HepG2 (cell line): ENCODE results near the gene METTL23. TPM values are rescaled to one million over a fixed set of nuclear protein-coding genes. Genes with fewer than 3 reads are reported as not detected.

Experiments
- AKAP8 ChIP-seq: sonication (generic); formaldehyde crosslinking; IDR thresholded peaks from 2 replicates; pipeline ENCODE4 v1.5.1; 2020; ENCODE audit warnings: mild to moderate bottlenecking, missing genetic modification reagents
- BORCS8-MEF2B ChIP-seq: sonication (generic); formaldehyde crosslinking; IDR thresholded peaks from 2 replicates; pipeline ENCODE4 v1.8.0; 2022; ENCODE audit warnings: mild to moderate bottlenecking, missing genetic modification reagents
- CENPX ChIP-seq: sonication (generic); formaldehyde crosslinking; IDR thresholded peaks from 2 replicates; pipeline ENCODE4 v1.9.0; 2021; ENCODE audit warnings: mild to moderate bottlenecking, missing genetic modification reagents, moderate library complexity
- CREM ChIP-seq, 2 experiments: sonication (generic) in 1 of 2; formaldehyde crosslinking in 1 of 2; IDR thresholded peaks; 2 replicates each; pipeline versions ENCODE4 v1.4.0 to v1.6.1; 2016 to 2020; ENCODE audit warnings: antibody characterized with exemption in 1 of 2, mild to moderate bottlenecking in 1 of 2, missing genetic modification reagents in 1 of 2
- ELF4 ChIP-seq: sonication (generic); formaldehyde crosslinking; IDR thresholded peaks from 2 replicates; pipeline ENCODE4 v1.5.0; 2020; ENCODE audit warnings: missing genetic modification reagents, mild to moderate bottlenecking, moderate library complexity, borderline replicate concordance
- KLF11 ChIP-seq: IDR thresholded peaks from 2 replicates; pipeline ENCODE4 v1.6.1; 2016; ENCODE audit warnings: missing compliant biosample characterization
- KLF15 ChIP-seq: sonication (generic); formaldehyde crosslinking; IDR thresholded peaks from 2 replicates; pipeline ENCODE4 v1.8.1; 2023; ENCODE audit warnings: borderline replicate concordance, mild to moderate bottlenecking, inconsistent platforms, missing genetic modification reagents, mixed read lengths
- MIER2 ChIP-seq: IDR thresholded peaks from 2 replicates; pipeline ENCODE4 v1.6.1; 2016; ENCODE audit warnings: missing biosample characterization, missing genetic modification reagents
- MTA3 ChIP-seq: sonication (generic); formaldehyde crosslinking; IDR thresholded peaks from 2 replicates; pipeline ENCODE4 v1.4.0; 2020; ENCODE audit warnings: missing genetic modification reagents
- NFATC3 ChIP-seq: sonication (generic); formaldehyde crosslinking; IDR thresholded peaks from 2 replicates; pipeline ENCODE4 v1.5.1; 2020; ENCODE audit warnings: mild to moderate bottlenecking, missing genetic modification reagents
- NR2F6 ChIP-seq, 2 experiments: IDR thresholded peaks; 2 replicates each; pipeline ENCODE4 v1.6.1; 2016; ENCODE audit warnings: antibody characterized with exemption in 1 of 2, mild to moderate bottlenecking in 1 of 2
- RFX5 ChIP-seq: IDR thresholded peaks from 2 replicates; pipeline ENCODE4 v1.6.1; 2011; ENCODE audit warnings: low read depth, low read length, improper control_type of control experiment
- SIN3A ChIP-seq: IDR thresholded peaks from 2 replicates; pipeline ENCODE4 v1.6.1; 2011; ENCODE audit warnings: low read depth, mild to moderate bottlenecking, control low read depth, low read length, borderline replicate concordance
- SMARCE1 ChIP-seq: fragments of 450-650 bp; IDR thresholded peaks from 2 replicates; pipeline ENCODE4 v1.6.1; 2017; ENCODE audit warnings: borderline replicate concordance
- TFE3 ChIP-seq: IDR thresholded peaks from 2 replicates; pipeline ENCODE4 v1.6.1; 2016
- ZFP82 ChIP-seq: sonication (generic); formaldehyde crosslinking; IDR thresholded peaks from 2 replicates; pipeline ENCODE4 v1.5.1; 2020; ENCODE audit warnings: mild to moderate bottlenecking, missing genetic modification reagents, borderline replicate concordance
- ZNF124 ChIP-seq: sonication (generic); formaldehyde crosslinking; IDR thresholded peaks from 2 replicates; pipeline ENCODE4 v1.4.0; 2020; ENCODE audit warnings: missing genetic modification reagents
- ZNF180 ChIP-seq: sonication (generic); formaldehyde crosslinking; IDR thresholded peaks from 2 replicates; pipeline ENCODE4 v1.4.0; 2020; ENCODE audit warnings: low read depth, missing genetic modification reagents, borderline replicate concordance
- ZNF224 ChIP-seq: sonication (generic); formaldehyde crosslinking; IDR thresholded peaks from 2 replicates; pipeline ENCODE4 v1.5.0; 2020; ENCODE audit warnings: mild to moderate bottlenecking, missing genetic modification reagents
- ZNF337 ChIP-seq: sonication (generic); formaldehyde crosslinking; IDR thresholded peaks from 2 replicates; pipeline ENCODE4 v1.5.1; 2020; ENCODE audit warnings: missing genetic modification reagents, low read depth, mild to moderate bottlenecking, borderline replicate concordance
- ZNF430 ChIP-seq: sonication (generic); formaldehyde crosslinking; IDR thresholded peaks from 2 replicates; pipeline ENCODE4 v1.9.0; 2021; ENCODE audit warnings: mild to moderate bottlenecking, missing genetic modification reagents
- ZNF639 ChIP-seq: conservative IDR thresholded peaks from 2 replicates; pipeline ENCODE4 v1.6.1; 2018; ENCODE audit warnings: missing genetic modification reagents
- ZNF746 ChIP-seq: sonication (generic); formaldehyde crosslinking; IDR thresholded peaks from 2 replicates; pipeline ENCODE4 v1.8.0; 2022; ENCODE audit warnings: mild to moderate bottlenecking, missing genetic modification reagents
- ZNF749 ChIP-seq: sonication (generic); formaldehyde crosslinking; IDR thresholded peaks from 2 replicates; pipeline ENCODE4 v1.8.0; 2022; ENCODE audit warnings: mild to moderate bottlenecking, missing genetic modification reagents, moderate library complexity, borderline replicate concordance
- ZXDC ChIP-seq: sonication (generic); formaldehyde crosslinking; IDR thresholded peaks from 2 replicates; pipeline ENCODE4 v1.5.0; 2020; ENCODE audit warnings: mild to moderate bottlenecking, missing genetic modification reagents
- polyA plus RNA-seq, 8 experiments: library from polyadenylated mRNA; depleted of rRNA in 3 of 8; stranded (reverse) in 7 of 8; unstranded in 1 of 8; fragments of >200 nt; fragmentation: Illumina TruSeq in 4 of 8; extraction: Trizol in 4 of 8; gene quantifications; 2 replicates each; pipeline versions ENCODE4 v1.2.1 to v1.2.3, GENCODE V29; 2011 to 2016; ENCODE audit warnings: low read depth in 4 of 8, missing spikeins in 1 of 8, mixed read lengths in 1 of 8; ENCODE audit not compliant: insufficient read depth in 1 of 8
- total RNA-seq, 5 experiments: library from RNA; depleted of rRNA; stranded (reverse); fragments of >200 nt; fragmentation: Illumina TruSeq; extraction: Trizol; gene quantifications; 2 replicates each; pipeline ENCODE4 v1.2.3, GENCODE V29; 2016; ENCODE audit warnings: low read depth in 1 of 5

The METTL23 gene
- total and polyA plus RNA-seq, 2 of the 13 experiments (the other 11 are each of a cell fraction or from before 2014, with no cell fraction given): 39.9 to 104 TPM

GRCh38 chr17:76737676-76738467 lies 11.2 kb downstream of the METTL23 start, which contains the start of gene MFSD11 (continued):
- TF ChIP-seq ZXDC (CRISPR knock-in tag) (no peak), ZNF180 (no peak), NFATC3 (no peak), MTA3 (CRISPR knock-in tag) (no peak), KLF11 (CRISPR knock-in tag) (no peak), ZNF224 (no peak), KLF15 (CRISPR knock-in tag) (no peak), ZFP82 (peak; percentile 69; the same call in 1 of the 2 replicates), ZNF639 (CRISPR knock-in tag) (peak; percentile 89; the same call in 1 of the 2 replicates), CREM (IDR thresholded peaks at IDR 0.05) (no peak; the same call in 1 of the 2 replicates), CREM (CRISPR knock-in tag; IDR thresholded peaks at IDR 0.05) (peak; percentile 40; the same call in 1 of the 2 replicates), ZNF430 (no peak), ZNF746 (no peak), ZNF124 (CRISPR knock-in tag) (peak; percentile 84), BORCS8-MEF2B (CRISPR knock-in tag) (no peak), CENPX (CRISPR knock-in tag) (no peak), NR2F6 (IDR thresholded peaks at IDR 0.05) (no peak), NR2F6 (CRISPR knock-in tag; IDR thresholded peaks at IDR 0.05) (peak; percentile 2; the same call in 1 of the 2 replicates), ZNF337 (CRISPR knock-in tag) (no peak), AKAP8 (no peak), MIER2 (CRISPR knock-in tag) (no peak; the same call in 1 of the 2 replicates), SIN3A (no peak; the same call in 1 of the 2 replicates), ZNF749 (CRISPR knock-in tag) (0 out of 2 replicates have a peak, but pooled peaks have one; percentile 24), TFE3 (CRISPR knock-in tag) (peak; percentile 88), RFX5 (no peak; the same call in 1 of the 2 replicates), SMARCE1 (no peak), ELF4 (CRISPR knock-in tag) (peak; percentile 8; the same call in 1 of the 2 replicates)
